NCI-H226 (cell line): ENCODE results near the gene INPP5A.
A peak's percentile ranks its signal among the peaks of the same experiment; 100 is the strongest.

ENCODE experiments used
- DNase-seq: peaks from one replicate; pipeline ENCODE4 v3.0.0-alpha.2; 2015

INPP5A gene

GRCh38 chr10:132732518-132732917, 194.9 kb downstream of the INPP5A start:
- DNase-seq, result no peak

- DNase-seq, result no peak
Observed at GRCh38 chr10:132733926-132734325, 196.3 kb downstream of the INPP5A start.

- no peak for DNase-seq
Observed at GRCh38 chr10:132735341-132735775, 197.8 kb downstream of the INPP5A start.

- DNase-seq, result no peak
Observed at GRCh38 chr10:132735923-132736391, 198.4 kb downstream of the INPP5A start.

GRCh38 chr10:132737390-132738048, 199.9 kb downstream of the INPP5A start:
- no peak for DNase-seq

- no peak for DNase-seq
Observed at GRCh38 chr10:132738454-132739224, 201.1 kb downstream of the INPP5A start.

GRCh38 chr10:132739225-132739613, 201.6 kb downstream of the INPP5A start:
- no peak for DNase-seq

GRCh38 chr10:132740588-132740987, 203.0 kb downstream of the INPP5A start:
- DNase-seq, result no peak

- no peak for DNase-seq
Observed at GRCh38 chr10:132742167-132742836, 204.7 kb downstream of the INPP5A start.

- no peak for DNase-seq
Observed at GRCh38 chr10:132742837-132743194, 205.2 kb downstream of the INPP5A start.

- DNase-seq, result peak; percentile 57
Observed at GRCh38 chr10:132743196-132743924, 205.8 kb downstream of the INPP5A start.

GRCh38 chr10:132743925-132744490, 206.4 kb downstream of the INPP5A start:
- peak; percentile 1 for DNase-seq

- DNase-seq, result no peak
Observed at GRCh38 chr10:132744839-132745238, 207.3 kb downstream of the INPP5A start.

- DNase-seq, result no peak
Observed at GRCh38 chr10:132745511-132745910, 207.9 kb downstream of the INPP5A start.

GRCh38 chr10:132745971-132746370, 208.4 kb downstream of the INPP5A start:
- DNase-seq, result no peak

- DNase-seq, result no peak
Observed at GRCh38 chr10:132746386-132746785, 208.8 kb downstream of the INPP5A start.

GRCh38 chr10:132746801-132747625, 209.4 kb downstream of the INPP5A start:
- DNase-seq, result no peak

- no peak for DNase-seq
Observed at GRCh38 chr10:132748135-132748534, 210.5 kb downstream of the INPP5A start.

GRCh38 chr10:132748545-132749370, 211.2 kb downstream of the INPP5A start:
- DNase-seq, result no peak

- no peak for DNase-seq
Observed at GRCh38 chr10:132749371-132749795, 211.8 kb downstream of the INPP5A start.

- DNase-seq, result no peak
Observed at GRCh38 chr10:132750936-132751335, 213.3 kb downstream of the INPP5A start.
